Neural progenitor cell (in vitro differentiated cells): ENCODE measurements around the gene TRAPPC5. TPM values are rescaled to one million over a fixed set of nuclear protein-coding genes. Genes with fewer than 3 reads are reported as not detected.
A peak's percentile ranks its signal among the peaks of the same experiment; 100 is the strongest.

Experiments used
- DNase-seq: peaks from one replicate; pipeline ENCODE4 v3.0.0-alpha.2; 2016; ENCODE audit warnings: low spot score
- H2AFZ ChIP-seq: fragments of 200-600 bp; sonication (generic); replicated peaks from 2 replicates; pipeline ENCODE4 v1.6.1; 2016; ENCODE audit warnings: antibody characterized with exemption
- H3F3A ChIP-seq: fragments of 200-600 bp; sonication (generic); 2 replicates; pipeline ENCODE4 v1.6.1; 2016; ENCODE audit warnings: antibody characterized with exemption, low read depth
- H3K27ac ChIP-seq: fragments of 200-600 bp; sonication (generic); 2 replicates; pipeline ENCODE4 v1.5.1; 2016; ENCODE audit warnings: mild to moderate bottlenecking
- H3K27me3 ChIP-seq: fragments of 200-600 bp; sonication (generic); 2 replicates; pipeline ENCODE4 v1.6.1; 2016; ENCODE audit warnings: mild to moderate bottlenecking, moderate library complexity
- H3K36me3 ChIP-seq: fragments of 200-600 bp; sonication (generic); 2 replicates; pipeline ENCODE4 v1.5.1; 2016
- H3K4me1 ChIP-seq: fragments of 200-600 bp; sonication (generic); 2 replicates; pipeline ENCODE4 v1.6.1; 2016; ENCODE audit warnings: mixed run types
- H3K4me2 ChIP-seq: fragments of 200-600 bp; sonication (generic); 2 replicates; pipeline ENCODE4 v1.6.1; 2016
- H3K4me3 ChIP-seq: fragments of 200-600 bp; sonication (generic); 2 replicates; pipeline ENCODE4 v1.5.1; 2016
- H3K79me2 ChIP-seq: fragments of 200-600 bp; sonication (generic); 2 replicates; pipeline ENCODE4 v1.6.1; 2016; ENCODE audit warnings: low read depth
- H3K9ac ChIP-seq: fragments of 200-600 bp; sonication (generic); 2 replicates; pipeline ENCODE4 v1.6.1; 2016
- H3K9me3 ChIP-seq: fragments of 200-600 bp; sonication (generic); 2 replicates; pipeline ENCODE4 v1.5.1; 2016; ENCODE audit warnings: low read depth
- H4K20me1 ChIP-seq: fragments of 200-600 bp; sonication (generic); 2 replicates; pipeline ENCODE4 v1.6.1; 2016; ENCODE audit warnings: low read depth
- H3K27ac Mint-ChIP-seq: 3 replicates; pipeline ENCODE4 v1.8.0; 2021; ENCODE audit warnings: mixed read lengths
- H3K27me3 Mint-ChIP-seq: 2 replicates; pipeline ENCODE4 v1.8.0; 2022; ENCODE audit warnings: low read depth, mild to moderate bottlenecking, inconsistent platforms, moderate library complexity, mixed read lengths; ENCODE audit not compliant: insufficient read depth
- H3K36me3 Mint-ChIP-seq: 3 replicates; pipeline ENCODE4 v1.8.0; 2021; ENCODE audit warnings: mixed read lengths
- H3K4me1 Mint-ChIP-seq: 3 replicates; pipeline ENCODE4 v1.8.0; 2021; ENCODE audit warnings: mixed read lengths
- H3K4me3 Mint-ChIP-seq: 3 replicates; pipeline ENCODE4 v1.8.0; 2021; ENCODE audit warnings: mild to moderate bottlenecking, moderate library complexity, mixed read lengths
- H3K9me3 Mint-ChIP-seq: 3 replicates; pipeline ENCODE4 v1.8.0; 2020; ENCODE audit warnings: mixed read lengths
- EZH2 ChIP-seq: fragments of 200-600 bp; sonication (generic); IDR thresholded peaks from 2 replicates; pipeline ENCODE4 v1.6.1; 2017; ENCODE audit warnings: antibody characterized with exemption, mild to moderate bottlenecking, moderate library complexity
- EZH2phosphoT487 ChIP-seq: fragments of 200-600 bp; sonication (generic); IDR thresholded peaks from 2 replicates; pipeline ENCODE4 v1.6.1; 2017; ENCODE audit warnings: antibody characterized with exemption
- total RNA-seq: library from RNA; depleted of rRNA; stranded (reverse); fragments of >200 nt; gene quantifications from 2 replicates; pipeline ENCODE4 v1.2.3, GENCODE V29; 2015; ENCODE audit warnings: low replicate concordance
- TF ChIP-seq, protein P1 (sequence below): fragments of 200-600 bp; sonication (generic); IDR thresholded peaks from 2 replicates; pipeline ENCODE4 v1.5.1; 2017; ENCODE audit warnings: antibody characterized with exemption, mild to moderate bottlenecking

TRAPPC5 gene
- total RNA-seq, 1 donor from 2014 or later = 24.4 TPM

DNA sequence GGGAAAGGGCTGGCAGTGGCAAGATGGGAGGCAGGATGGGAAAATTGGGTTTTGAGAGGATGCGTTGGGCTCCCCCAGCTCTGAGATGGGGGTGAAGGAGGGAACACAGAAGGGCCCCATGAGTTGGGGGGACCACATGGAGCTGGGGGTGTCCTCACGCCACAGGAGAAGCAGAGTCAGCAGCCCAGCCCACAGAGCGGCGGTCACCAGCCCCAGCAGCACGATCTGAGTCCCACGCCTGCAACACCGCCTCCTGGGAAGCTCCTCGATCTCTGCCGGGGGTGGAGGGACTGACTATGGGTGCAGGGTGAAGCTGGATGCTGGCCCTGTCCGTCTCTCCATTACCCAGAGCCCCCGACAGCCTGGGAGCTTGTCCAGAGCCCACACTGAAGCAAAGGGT, 17.9 kb downstream of the TRAPPC5 start:
- peak overlapping the region; percentile 46 for H3K4me3 Mint-ChIP-seq
- Histone ChIP-seq H3K4me3 (no peak overlapping the region), H3K27ac (no peak overlapping the region), H3K27me3 (peaks cover 47% of the 10 kb centered on the region), H3K79me2 (no peaks in the 10 kb centered on the region), H2AFZ (no peak overlapping the region), H3K9me3 (no peaks in the 10 kb centered on the region), H3K9ac (no peak overlapping the region), H3K4me1 (no peaks in the 10 kb centered on the region), H3K36me3 (no peaks in the 10 kb centered on the region), H4K20me1 (no peaks in the 10 kb centered on the region), H3K4me2 (no peak overlapping the region), H3F3A (no peaks in the 10 kb centered on the region)
- no peak overlapping the region for H3K27ac Mint-ChIP-seq
- no peaks in the 10 kb centered on the region for H3K36me3 Mint-ChIP-seq
- no peak for TF ChIP-seq EZH2
- TF ChIP-seq, protein P1, sequence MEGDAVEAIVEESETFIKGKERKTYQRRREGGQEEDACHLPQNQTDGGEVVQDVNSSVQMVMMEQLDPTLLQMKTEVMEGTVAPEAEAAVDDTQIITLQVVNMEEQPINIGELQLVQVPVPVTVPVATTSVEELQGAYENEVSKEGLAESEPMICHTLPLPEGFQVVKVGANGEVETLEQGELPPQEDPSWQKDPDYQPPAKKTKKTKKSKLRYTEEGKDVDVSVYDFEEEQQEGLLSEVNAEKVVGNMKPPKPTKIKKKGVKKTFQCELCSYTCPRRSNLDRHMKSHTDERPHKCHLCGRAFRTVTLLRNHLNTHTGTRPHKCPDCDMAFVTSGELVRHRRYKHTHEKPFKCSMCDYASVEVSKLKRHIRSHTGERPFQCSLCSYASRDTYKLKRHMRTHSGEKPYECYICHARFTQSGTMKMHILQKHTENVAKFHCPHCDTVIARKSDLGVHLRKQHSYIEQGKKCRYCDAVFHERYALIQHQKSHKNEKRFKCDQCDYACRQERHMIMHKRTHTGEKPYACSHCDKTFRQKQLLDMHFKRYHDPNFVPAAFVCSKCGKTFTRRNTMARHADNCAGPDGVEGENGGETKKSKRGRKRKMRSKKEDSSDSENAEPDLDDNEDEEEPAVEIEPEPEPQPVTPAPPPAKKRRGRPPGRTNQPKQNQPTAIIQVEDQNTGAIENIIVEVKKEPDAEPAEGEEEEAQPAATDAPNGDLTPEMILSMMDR = no peak
- TF ChIP-seq EZH2phosphoT487 = no peak
- DNase-seq = no peak
- H3K27me3 Mint-ChIP-seq = peaks cover 2% of the 10 kb centered on the region
- no peaks in the 10 kb centered on the region for H3K9me3 Mint-ChIP-seq
- no peaks in the 10 kb centered on the region for H3K4me1 Mint-ChIP-seq

DNA sequence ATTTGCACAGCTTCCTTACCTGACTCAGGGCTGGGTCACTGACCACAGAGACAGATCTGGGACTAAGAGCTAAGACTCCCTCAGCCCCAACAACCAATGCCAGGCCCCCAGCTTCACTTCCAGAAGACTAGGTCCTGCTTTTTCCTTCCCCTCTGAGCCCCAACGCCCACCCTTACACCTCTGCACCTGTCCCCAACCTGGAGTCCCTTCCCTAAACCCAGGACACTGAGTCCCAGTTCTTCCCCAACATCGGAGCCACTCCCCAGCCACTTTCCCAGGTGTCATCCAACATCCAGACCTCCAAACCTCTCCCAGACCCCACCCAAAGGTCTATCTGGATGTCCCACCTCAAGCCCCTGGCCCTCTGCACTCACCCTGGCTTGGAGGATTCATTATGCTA, 18.4 kb downstream of the TRAPPC5 start:
- no peaks in the 10 kb centered on the region for H3K36me3 Mint-ChIP-seq
- Histone ChIP-seq H3K27ac (no peak overlapping the region), H3K9ac (no peak overlapping the region), H3K27me3 (peaks cover 47% of the 10 kb centered on the region), H3K36me3 (no peaks in the 10 kb centered on the region), H2AFZ (no peak overlapping the region), H3F3A (no peaks in the 10 kb centered on the region), H3K4me1 (no peaks in the 10 kb centered on the region), H3K4me2 (no peak overlapping the region), H3K9me3 (no peaks in the 10 kb centered on the region), H4K20me1 (no peaks in the 10 kb centered on the region), H3K4me3 (no peak overlapping the region), H3K79me2 (no peaks in the 10 kb centered on the region)
- H3K27ac Mint-ChIP-seq = no peak overlapping the region
- H3K4me1 Mint-ChIP-seq = no peaks in the 10 kb centered on the region
- no peaks in the 10 kb centered on the region for H3K9me3 Mint-ChIP-seq
- H3K27me3 Mint-ChIP-seq = peaks cover 2% of the 10 kb centered on the region
- TF ChIP-seq EZH2phosphoT487 = no peak
- no peak for TF ChIP-seq EZH2
- TF ChIP-seq, protein P1 = no peak
- peak overlapping the region; percentile 46 for H3K4me3 Mint-ChIP-seq
- no peak for DNase-seq

DNA sequence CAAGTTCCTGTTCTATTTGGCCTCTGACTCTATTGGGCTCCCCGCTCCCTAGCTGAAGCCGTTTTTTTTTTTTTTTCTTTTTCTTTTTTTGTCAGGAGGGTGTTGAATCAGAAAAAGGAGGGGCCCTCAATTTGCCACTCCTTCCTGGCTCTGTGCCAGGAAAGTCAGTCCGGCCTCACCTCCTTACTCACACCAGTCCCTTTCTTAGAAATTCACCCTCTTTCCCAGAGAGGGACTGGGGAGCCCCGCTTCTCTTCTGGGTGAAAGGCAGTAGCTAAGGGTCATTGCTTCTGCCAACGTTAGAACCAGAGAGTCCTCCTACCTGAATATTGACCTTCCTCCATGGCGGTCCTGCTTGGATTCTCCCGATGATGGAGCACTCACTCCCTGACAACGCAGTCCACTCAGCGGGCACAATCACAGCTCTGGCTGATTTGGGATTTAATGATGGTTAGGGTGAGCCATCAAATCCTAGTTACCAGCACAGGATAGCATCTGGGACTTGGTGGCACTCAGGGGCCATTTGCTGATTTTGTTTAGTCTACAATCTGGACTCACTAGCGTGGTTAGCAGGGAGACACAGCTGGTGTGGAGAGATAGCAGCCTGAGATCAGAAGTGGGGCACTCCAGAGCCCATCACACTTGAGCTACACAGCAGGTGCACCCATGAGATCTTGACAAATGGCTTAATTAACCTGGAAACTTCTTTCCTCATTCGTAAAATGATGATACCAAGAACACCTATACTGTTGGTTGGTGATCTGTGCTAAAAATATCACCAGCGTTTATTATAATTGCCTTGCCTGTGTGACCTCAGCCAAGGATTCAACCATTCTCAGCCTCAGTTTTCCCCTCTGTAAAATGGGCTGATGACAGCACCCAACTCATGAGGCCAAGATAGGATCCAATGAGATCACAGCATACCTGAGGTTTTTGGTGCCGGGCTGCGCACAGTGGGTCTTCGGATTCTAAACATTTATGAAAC, 19.1 kb downstream of the TRAPPC5 start:
- peaks cover 47% of the 10 kb centered on the region for H3K27me3 ChIP-seq
- Mint-ChIP-seq H3K4me3 (no peak overlapping the region), H3K27me3 (peaks cover 2% of the 10 kb centered on the region), H3K36me3 (no peaks in the 10 kb centered on the region), H3K4me1 (no peaks in the 10 kb centered on the region), H3K27ac (no peak overlapping the region), H3K9me3 (no peaks in the 10 kb centered on the region)
- no peaks in the 10 kb centered on the region for H3K4me1 ChIP-seq
- H3K4me3 ChIP-seq = no peak overlapping the region
- no peak for DNase-seq
- no peak for TF ChIP-seq EZH2phosphoT487
- TF ChIP-seq, protein P1 = no peak
- no peaks in the 10 kb centered on the region for H3F3A ChIP-seq
- H3K36me3 ChIP-seq = no peaks in the 10 kb centered on the region
- no peaks in the 10 kb centered on the region for H4K20me1 ChIP-seq
- no peak overlapping the region for H3K9ac ChIP-seq
- H3K79me2 ChIP-seq = no peaks in the 10 kb centered on the region
- H3K4me2 ChIP-seq = no peak overlapping the region
- no peak overlapping the region for H2AFZ ChIP-seq
- no peaks in the 10 kb centered on the region for H3K9me3 ChIP-seq
- H3K27ac ChIP-seq = no peak overlapping the region
